Measurements from ENCODE around the gene DUSP7.
"Not testable (repeated sequence)": the region's sequence is repeated elsewhere in the genome, so short reads cannot be mapped to it uniquely, and the experiment has no call there.

DUSP7 gene

GRCh38 chr3:52037291-52037690, 19.1 kb downstream of the DUSP7 start:
- DNase-seq, result no peak
- in situ Hi-C loops (cut with HindIII; ENCODE audit: low pct_ligation_motif_present, low pct_unique_long_range_greater_than_20kb, low sequenced_read_pairs), result no loop called here

- no peak for DNase-seq
- in situ Hi-C loops (cut with HindIII; ENCODE audit: low pct_ligation_motif_present, low pct_unique_long_range_greater_than_20kb, low sequenced_read_pairs), result no loop called here
Measured at GRCh38 chr3:52036829-52037228, 19.5 kb downstream of the DUSP7 start.

GRCh38 chr3:52036222-52036694, 20.1 kb downstream of the DUSP7 start:
- no peak for DNase-seq
- in situ Hi-C loops (cut with HindIII; ENCODE audit: low pct_ligation_motif_present, low pct_unique_long_range_greater_than_20kb, low sequenced_read_pairs), result no loop called here

DNA sequence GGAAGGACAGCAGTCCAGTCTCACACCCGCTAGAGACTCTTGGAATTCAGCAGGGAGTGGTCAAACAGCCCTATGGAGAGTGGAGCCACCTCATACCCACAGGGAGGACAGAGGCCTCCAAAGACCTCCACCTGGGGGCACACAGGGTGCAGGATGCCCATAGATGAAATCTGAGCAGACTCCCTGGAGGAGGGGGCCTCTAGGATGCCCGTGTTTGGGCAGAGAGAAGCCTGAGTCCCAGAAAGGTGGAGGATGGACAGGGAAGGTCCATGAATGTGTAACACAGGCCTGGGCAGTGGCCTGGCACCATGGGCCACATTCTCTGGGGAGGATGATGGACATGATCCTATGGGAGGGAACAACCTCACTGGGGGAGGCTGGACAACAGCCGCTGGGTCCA, 21.7 kb downstream of the DUSP7 start:
- in situ Hi-C loops (cut with HindIII; ENCODE audit: low pct_ligation_motif_present, low pct_unique_long_range_greater_than_20kb, low sequenced_read_pairs), result no loop called here
- DNase-seq, result no peak

DNA sequence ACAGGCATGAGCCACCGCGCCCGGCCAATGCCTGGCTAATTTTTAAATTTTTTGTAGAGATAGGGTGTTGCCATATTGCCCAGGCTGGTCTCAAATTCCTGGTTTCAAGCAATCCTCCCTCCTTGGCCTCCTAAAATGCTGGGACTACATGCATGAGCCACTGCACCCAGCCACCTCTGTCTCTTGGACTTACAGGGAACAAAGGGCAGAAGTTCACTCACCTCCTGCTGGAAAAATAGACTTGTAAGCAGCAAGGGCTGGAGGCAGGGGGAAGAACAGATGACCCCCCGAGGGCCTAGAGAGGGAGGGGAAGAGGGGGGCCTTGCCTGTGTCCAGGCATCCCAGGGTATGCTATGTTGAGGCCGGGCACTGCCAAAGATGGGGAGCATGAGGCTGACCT, 22.2 kb downstream of the DUSP7 start:
- in situ Hi-C loops (cut with HindIII; ENCODE audit: low pct_ligation_motif_present, low pct_unique_long_range_greater_than_20kb, low sequenced_read_pairs), result no loop called here

GRCh38 chr3:52033748-52034147, 22.6 kb downstream of the DUSP7 start:
- DNase-seq; in situ Hi-C loops (cut with HindIII; ENCODE audit: low pct_ligation_motif_present, low pct_unique_long_range_greater_than_20kb, low sequenced_read_pairs): not testable (repeated sequence)

More for the DNA sequence above, 22.2 kb downstream of the DUSP7 start:
- no peak for DNase-seq

DNA sequence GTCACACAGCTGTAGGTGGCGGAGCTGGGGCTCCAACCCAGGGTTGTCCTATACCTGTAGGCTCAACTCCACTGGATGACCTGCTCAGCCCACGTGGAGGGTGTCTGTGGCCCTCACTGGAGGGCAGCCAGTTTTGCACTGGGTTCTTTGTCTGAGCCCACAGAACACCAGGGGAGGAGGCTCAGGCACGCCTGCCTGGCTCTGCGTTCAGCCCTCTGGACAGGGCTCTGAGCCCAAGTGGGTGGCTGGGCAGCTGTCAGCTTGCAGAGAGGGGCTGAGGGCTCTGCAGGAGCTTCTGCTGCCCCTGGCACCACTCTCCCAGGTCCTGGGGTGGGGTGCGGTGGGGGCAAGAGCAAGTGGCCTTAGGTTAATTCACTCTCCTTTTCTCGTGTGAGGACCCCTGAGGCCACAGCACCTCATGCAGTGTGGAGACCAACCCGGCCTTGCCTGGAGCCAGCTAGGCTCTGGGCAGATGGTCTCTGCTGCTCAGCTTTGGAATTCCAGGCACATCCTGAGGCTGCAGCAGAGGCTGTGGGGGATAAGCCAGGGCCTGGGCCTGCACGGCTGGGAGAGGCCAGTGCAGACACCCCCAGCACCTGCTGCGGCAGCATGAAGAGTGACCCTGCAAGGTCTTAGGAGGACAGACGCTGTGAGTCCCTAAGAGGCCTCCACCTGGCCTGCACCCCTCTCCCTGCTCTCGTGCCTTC, 23.5 kb downstream of the DUSP7 start:
- in situ Hi-C loops (cut with HindIII; ENCODE audit: low pct_ligation_motif_present, low pct_unique_long_range_greater_than_20kb, low sequenced_read_pairs), result no loop called here
- DNase-seq, result no peak

DNA sequence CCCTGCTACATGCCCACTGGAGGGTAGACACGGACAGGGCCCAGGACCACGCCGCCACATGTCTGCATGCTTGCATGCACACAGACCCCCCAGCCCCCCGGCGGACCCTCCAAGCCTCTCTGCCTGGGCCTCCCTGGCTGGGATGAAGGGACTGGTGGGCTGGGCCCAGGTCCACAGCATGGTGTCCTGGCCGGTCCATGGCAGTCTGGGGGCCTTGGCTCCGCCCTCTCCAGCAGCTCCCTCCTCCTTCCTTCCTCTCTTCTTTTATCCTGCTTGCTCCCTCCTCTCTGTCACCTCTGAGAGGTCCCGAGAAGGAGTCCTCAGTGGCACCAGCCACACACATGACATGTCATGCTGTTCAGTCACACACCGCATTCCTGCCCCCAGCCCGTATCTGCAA, 24.5 kb downstream of the DUSP7 start:
- in situ Hi-C loops (cut with HindIII; ENCODE audit: low pct_ligation_motif_present, low pct_unique_long_range_greater_than_20kb, low sequenced_read_pairs), result no loop called here
- no peak for DNase-seq

GRCh38 chr3:52030714-52031310, 25.6 kb downstream of the DUSP7 start:
- no peak for DNase-seq
- in situ Hi-C loops (cut with HindIII; ENCODE audit: low pct_ligation_motif_present, low pct_unique_long_range_greater_than_20kb, low sequenced_read_pairs), result no loop called here

GRCh38 chr3:52029535-52029934, 26.8 kb downstream of the DUSP7 start:
- no peak for DNase-seq
- in situ Hi-C loops (cut with HindIII; ENCODE audit: low pct_ligation_motif_present, low pct_unique_long_range_greater_than_20kb, low sequenced_read_pairs), result no loop called here

GRCh38 chr3:52029053-52029452, 27.3 kb downstream of the DUSP7 start:
- in situ Hi-C loops (cut with HindIII; ENCODE audit: low pct_ligation_motif_present, low pct_unique_long_range_greater_than_20kb, low sequenced_read_pairs), result no loop called here
- DNase-seq, result no peak

DNA sequence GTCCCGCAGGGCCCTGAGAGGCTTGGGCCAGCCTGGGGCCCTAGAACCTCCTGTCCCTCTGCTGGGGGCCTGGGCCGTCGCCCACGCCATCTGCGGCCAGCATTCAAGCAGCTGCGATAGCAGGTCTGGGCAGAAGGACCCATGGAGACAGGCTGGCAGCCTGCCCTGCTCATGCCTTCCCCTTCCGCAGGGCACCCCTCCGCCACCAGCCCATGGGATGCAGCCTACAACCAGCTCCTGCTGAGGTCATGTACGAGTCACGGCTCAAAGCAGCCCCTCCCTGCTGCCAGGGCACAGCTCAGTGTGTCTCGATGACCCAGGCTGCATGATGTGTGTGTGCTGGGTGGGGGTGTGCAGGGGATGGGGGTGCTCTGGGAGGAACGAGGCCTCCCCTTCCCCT, 27.8 kb downstream of the DUSP7 start:
- in situ Hi-C loops (cut with HindIII; ENCODE audit: low pct_ligation_motif_present, low pct_unique_long_range_greater_than_20kb, low sequenced_read_pairs), result no loop called here
- no peak for DNase-seq

GRCh38 chr3:52026041-52026440, 30.3 kb downstream of the DUSP7 start:
- no peak for DNase-seq

GRCh38 chr3:52025453-52025852, 30.9 kb downstream of the DUSP7 start:
- DNase-seq, result no peak
- in situ Hi-C loops (cut with HindIII; ENCODE audit: low pct_ligation_motif_present, low pct_unique_long_range_greater_than_20kb, low sequenced_read_pairs), result no loop called here

More at GRCh38 chr3:52026041-52026440, 30.3 kb downstream of the DUSP7 start:
- in situ Hi-C loops (cut with HindIII; ENCODE audit: low pct_ligation_motif_present, low pct_unique_long_range_greater_than_20kb, low sequenced_read_pairs), result no loop called here

GRCh38 chr3:52024765-52025452, 31.5 kb downstream of the DUSP7 start:
- in situ Hi-C loops (cut with HindIII; ENCODE audit: low pct_ligation_motif_present, low pct_unique_long_range_greater_than_20kb, low sequenced_read_pairs), result no loop called here
- no peak for DNase-seq

- in situ Hi-C loops (cut with HindIII; ENCODE audit: low pct_ligation_motif_present, low pct_unique_long_range_greater_than_20kb, low sequenced_read_pairs), result no loop called here
- DNase-seq, result no peak
Measured at GRCh38 chr3:52023860-52024764, 32.3 kb downstream of the DUSP7 start.

DNA sequence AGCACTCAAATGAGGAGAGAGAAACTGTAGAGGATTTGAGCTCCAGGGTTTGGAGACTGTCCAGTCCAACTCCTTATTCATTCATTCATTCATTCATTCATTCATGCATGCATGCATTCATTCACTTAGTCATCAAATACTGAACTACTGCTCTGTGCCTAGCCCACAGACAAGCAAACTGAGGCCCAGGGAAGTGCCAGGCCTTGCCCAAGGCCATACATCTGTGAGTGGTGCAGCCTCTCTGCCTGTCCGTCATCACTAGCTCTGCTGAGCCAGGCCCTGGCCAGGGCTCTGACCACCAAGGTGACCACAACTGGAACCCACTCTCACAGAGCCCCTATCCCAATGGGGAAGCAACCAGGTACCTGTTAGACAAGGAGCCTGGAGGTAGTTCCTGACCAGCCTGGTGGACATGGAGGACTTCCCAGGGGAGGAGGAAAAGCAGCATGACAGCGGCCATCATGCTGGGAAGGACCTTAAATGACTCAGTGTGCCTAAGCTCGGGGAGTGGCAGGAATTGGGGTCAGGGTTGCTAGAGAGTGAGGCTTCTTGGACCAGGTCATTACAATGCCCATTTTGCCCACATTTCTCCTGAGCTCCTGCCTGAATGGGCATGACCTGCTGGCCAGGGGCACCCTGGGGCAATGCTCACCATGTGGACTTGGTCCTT, 33.1 kb downstream of the DUSP7 start:
- DNase-seq, result no peak
- in situ Hi-C loops (cut with HindIII; ENCODE audit: low pct_ligation_motif_present, low pct_unique_long_range_greater_than_20kb, low sequenced_read_pairs), result no loop called here

Measured in ACHN (cell line).